ENCODE data around the gene INKA1.

DNA sequence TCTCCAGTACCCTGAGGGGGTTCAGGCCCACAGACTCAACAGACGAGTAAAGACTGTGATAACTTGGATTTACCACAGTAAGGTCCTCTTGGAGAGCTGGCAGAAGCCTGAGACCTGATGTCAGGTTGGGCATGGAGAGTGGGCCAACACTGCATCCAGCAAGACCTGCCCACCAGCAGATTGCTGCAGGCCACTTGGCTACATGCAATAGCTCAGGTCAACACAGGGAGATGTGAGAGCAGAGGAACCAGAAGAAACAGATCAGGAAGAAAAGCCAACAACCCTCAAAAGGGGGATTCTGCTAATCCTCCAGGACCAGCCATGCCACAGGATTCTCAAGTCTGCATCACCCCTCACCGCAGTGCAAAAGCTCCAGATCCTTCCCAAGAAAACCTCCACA lies 15.0 kb upstream of the INKA1 start:
- no peak for TF ChIP-seq EZH2phosphoT487 (IDR thresholded peaks at IDR 0.05; ENCODE audit: low read depth, severe bottlenecking, unreplicated experiment)
- TF ChIP-seq, protein P1, sequence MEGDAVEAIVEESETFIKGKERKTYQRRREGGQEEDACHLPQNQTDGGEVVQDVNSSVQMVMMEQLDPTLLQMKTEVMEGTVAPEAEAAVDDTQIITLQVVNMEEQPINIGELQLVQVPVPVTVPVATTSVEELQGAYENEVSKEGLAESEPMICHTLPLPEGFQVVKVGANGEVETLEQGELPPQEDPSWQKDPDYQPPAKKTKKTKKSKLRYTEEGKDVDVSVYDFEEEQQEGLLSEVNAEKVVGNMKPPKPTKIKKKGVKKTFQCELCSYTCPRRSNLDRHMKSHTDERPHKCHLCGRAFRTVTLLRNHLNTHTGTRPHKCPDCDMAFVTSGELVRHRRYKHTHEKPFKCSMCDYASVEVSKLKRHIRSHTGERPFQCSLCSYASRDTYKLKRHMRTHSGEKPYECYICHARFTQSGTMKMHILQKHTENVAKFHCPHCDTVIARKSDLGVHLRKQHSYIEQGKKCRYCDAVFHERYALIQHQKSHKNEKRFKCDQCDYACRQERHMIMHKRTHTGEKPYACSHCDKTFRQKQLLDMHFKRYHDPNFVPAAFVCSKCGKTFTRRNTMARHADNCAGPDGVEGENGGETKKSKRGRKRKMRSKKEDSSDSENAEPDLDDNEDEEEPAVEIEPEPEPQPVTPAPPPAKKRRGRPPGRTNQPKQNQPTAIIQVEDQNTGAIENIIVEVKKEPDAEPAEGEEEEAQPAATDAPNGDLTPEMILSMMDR (IDR thresholded peaks at IDR 0.05; ENCODE audit: poor library complexity), result no peak

Data from hepatocyte (in vitro differentiated cells).